HG03108 (cell line): ENCODE results near the gene CHST14.
"Not testable (repeated sequence)": the region's sequence is repeated elsewhere in the genome, so short reads cannot be mapped to it uniquely, and the experiment has no call there.

Experiments used
- ATAC-seq: cut with Tn5 transposase; IDR thresholded peaks from one replicate; pipeline ENCODE4 v1.9.1; 2021; ENCODE audit warnings: moderate library complexity; ENCODE audit not compliant: unreplicated experiment

CHST14 gene

DNA sequence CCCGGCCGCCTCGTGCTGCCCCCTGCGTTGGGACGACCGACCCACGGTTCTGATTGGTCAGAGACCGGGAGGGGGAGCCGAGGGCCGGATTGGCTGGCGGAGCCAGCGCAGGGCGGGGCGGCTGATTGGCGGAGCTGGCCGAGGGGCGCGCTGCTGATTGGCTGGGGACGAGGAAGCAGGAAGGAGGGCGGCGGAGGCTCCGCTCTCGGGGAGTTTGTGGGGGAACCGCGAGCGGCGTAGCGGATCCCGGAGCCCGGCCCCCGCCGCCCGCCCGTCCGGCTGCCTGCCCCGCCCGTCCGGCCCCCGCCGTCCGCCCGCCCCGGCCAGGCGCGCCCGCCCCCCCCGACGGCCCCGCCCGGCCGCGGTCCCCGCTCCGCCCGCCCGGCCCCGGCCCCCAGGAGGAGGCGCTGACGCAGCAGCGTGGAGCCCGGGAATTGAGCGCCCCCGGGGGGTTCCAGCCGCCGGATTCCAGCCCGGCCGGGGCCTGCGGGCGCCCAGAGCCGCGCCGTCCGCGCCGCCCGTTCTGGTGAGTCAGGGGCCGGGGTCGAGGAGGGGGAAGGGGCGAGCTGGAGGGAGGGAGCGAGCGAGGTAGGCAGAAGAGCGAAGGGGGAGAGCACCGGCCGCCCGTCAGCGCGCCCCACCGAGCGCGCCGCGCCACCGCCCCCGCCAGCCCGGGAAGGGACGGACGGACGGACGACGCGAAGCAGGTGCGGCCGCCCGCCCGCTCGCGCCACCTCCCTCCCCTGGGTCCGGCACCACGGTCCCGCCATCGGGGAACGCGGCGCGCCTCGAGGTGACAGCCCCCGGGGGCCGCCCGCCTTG is 29.8 kb upstream of the CHST14 start, which contains the start of gene BAHD1:
Gene BAHD1, plus strand, starts transcription at position 211 of the 822 bp plus-strand sequence. CDS start 17,512 bp downstream, outside the sequence.
- peak; percentile 86 for ATAC-seq

DNA sequence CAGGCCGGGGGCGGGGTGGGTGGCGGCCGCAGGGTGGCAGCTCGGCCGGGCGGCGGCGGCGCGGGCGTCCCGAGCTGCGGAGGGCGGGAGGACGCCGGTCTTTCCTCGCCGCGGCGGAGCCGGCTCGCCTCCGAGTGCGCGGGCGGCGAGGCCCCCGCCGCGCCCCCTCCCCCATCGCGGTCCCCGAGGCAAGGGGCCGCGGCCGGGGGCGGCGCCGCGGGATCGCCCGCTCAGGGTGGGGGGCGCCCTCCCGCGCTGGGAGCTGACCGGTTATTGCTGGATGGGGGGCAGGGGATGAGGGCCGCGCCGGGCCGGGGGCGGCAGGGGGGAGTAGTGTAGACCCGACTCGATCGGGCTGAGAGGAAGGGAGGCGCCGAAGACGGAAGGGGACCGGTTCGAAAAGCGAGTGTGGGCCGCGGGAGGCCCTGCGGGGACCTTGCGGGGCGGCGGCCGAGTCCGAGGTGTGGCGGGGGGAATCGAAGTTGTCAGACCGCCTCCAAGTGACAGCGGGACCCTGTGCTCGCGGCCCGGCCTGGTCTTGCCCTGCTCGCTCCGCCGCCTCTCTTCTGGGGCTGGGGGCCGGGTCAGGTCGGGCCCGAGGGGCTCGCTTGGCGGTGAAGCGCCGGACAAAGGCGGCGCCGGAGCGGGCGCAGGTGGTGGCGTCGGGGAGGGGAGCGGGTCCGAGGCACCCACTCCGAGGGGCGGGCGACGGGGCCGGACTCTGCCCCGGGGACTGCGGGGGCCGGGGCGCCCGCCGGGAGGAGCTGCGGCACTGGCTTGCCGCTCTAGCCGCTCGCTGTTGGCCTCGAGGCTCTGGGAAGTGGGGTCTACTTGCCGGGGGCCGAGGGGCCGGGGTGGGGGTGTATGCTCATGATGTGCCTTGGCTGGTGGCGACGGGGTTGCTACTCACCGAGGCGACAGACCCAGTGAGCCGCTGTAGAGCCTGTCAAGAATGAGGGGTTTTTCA is 28.9 kb upstream of the CHST14 start:
- no peak for ATAC-seq

DNA sequence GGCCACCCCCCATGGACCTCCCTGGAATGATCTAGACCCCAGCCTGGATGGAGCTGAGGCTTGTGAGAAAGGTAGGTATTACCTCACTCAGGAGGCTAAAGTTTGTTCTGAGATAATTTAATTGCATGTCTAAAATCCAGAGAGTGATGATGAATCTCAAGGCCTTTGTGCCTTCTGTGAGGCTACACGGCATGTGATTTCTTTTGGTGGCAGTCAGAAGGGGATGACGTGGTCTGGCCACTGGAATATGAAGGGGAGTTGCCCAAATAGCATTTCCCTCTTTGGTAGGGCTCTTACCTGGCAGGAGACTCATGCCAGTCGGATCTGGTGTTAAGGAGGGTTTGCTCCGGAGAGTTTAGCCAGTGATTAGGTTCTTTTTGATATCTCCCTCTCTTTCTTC is 27.5 kb upstream of the CHST14 start:
- ATAC-seq, result no peak

DNA sequence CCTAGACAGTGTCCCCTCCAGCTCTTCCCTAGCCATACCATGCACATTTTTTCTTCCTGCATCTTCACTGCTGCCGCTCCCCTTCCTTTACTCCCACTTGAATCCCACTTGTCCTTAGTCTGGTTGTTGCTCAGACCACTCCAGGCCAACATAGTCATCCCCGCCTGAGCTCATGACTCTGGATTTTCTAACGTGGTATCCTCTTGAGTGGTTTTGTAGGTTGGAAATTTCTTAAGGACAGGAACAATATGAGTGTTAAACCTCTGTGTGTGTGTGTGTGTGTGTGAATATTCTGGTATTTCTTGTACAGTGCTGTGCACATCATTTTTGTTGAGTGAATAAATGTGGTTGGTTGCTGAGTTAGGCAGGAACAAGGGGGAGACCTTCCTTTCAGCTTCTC is 26.9 kb upstream of the CHST14 start:
- ATAC-seq, result no peak

DNA sequence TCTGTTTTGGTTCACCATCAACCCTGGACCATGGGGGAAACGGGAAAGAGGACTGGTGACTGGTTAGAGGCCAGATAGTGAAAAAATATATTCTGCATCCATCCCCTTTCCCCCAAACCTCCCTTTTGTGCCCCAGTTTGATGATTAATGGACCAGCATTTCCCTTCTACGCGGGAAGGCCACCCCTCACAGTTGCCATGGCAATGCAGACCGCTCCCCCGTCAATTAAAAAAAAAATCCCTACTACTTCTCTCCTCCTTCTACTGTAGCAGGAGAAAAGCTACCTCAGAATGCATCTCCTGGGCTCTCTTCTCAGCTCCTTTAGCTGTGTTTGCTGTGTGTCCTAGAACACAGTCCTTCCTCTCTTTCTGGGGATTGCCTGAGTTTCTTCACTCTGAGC is 26.0 kb upstream of the CHST14 start:
- ATAC-seq, result no peak

DNA sequence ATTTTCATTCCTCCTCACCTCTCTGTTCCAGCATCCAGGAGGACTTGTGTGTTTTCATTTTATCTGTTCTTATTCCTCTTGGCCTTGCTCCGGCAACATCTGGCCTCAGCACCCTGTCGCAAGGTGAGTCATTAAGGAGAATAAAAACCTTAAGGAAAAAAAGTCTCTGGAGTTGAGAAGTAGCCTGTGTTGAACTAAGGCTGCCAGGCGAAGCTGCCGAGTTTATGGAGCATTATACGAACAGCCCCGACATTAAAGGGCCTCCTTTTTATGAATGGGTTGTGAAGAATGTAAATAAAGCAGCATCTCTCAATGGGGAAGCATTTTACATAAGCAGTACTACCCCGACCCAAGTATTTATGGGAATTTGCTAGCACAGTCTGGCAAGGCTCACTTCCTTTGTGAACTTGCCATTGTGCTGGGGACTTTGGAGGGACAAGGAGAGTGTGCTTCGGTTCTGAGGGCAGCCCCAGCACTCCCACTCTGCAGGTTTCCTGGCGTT is 25.3 kb upstream of the CHST14 start:
- ATAC-seq, result no peak

DNA sequence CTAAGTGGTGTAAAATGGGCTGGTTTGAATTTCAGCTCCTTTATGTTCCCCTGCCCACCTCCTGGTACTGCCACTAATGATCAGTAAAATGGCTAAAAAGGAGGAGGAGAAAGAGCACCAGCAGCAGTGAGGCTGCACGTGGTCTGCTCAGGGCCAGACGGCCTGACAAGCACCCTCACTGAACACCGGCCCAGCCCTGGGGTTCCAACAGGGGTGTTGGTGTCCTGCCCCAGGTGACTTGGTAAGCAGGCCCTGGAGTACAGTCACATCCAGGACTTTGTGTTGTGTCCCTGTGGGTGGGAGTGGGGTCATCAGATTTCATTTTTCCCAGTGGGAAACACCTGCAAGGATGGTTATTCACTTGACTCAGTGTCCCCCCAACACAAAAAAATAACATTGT is 24.6 kb upstream of the CHST14 start:
- no peak for ATAC-seq

DNA sequence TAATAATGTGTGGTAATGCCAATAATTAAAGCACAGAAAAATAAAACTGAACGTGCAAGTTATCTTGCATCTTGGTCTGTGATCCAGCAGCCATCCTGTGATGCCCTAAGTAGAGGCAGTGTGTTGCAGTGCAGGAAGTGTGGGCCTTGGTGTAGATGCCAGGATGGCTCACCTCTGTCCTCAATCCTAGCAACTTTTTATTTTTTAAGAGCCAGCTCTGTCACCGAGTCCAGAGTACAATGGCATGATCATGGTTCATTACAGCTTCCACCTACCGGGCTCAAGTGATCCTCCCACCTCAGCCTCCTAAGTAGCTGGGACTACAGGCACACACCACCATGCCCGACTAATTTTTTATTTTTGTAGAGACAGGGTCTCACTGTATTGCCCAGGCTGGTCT is 22.4 kb upstream of the CHST14 start:
- no peak for ATAC-seq

DNA sequence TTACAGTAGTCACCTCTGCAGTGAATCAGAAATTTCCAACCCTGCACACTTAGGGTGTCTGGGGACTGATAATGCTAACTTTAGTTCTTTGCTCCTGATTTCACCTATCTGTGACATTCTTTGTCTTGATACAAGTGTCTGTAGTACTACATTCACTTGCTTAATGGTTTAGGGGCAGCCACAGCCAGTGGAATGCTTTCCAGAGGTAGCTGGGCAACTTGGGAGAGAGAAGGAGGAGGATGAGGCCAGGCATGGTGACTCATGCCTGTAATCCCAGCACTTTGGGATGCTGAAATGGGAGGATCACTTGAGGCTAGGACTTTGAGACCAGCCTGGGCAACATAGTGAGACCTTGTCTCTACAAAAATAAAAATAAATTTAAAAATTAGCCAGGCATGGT is 21.5 kb upstream of the CHST14 start:
- no peak for ATAC-seq

DNA sequence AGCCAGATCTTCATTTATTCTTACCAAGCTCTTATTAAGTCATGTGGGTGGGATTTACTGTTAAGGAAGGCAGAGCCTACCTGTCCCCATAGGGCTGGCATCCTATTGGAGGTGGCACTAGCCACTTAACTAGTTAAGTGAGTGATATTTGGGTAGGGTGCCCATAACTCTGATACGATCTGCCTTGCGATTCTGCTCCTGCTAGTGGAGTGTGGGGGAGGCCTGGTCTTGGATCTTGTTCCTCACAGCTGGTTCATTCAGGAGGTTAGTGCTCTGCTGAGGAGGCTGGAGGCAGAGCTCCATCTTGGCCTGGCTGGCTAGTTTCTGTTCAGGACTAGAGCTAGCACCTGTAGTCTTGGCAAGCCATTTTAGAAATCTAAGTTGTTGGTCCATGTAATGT is 20.7 kb upstream of the CHST14 start:
- no peak for ATAC-seq

DNA sequence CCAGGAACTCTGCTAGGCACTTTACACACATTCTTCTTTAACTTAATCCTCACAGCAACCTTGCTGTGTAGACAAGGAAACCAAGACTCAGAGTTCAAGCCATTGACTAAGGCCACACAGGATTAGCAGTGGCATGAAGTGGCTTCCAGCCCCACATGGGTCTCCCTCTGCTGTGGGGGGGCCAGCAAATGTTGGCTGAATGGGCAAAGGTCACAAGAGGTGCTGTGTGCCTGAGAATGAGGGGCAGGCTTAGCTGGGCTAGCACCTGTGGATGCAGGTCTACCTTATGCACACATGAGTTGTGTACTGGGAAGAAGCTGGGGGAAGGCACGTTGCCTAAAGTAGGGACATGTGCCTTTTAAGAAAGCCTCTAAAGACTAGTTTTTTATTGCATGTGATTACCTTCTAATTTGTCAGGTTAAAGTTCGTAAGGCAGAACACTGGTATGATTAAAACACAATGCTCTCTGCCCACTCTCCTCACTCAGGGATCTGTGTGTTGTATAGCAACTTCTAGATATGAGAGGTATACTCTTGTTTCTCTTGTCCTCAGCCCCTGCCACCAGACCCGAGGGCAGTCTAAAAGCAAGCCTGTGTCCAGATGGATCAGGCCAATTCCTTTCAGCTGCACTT is 19.1 kb upstream of the CHST14 start:
- ATAC-seq, result no peak

DNA sequence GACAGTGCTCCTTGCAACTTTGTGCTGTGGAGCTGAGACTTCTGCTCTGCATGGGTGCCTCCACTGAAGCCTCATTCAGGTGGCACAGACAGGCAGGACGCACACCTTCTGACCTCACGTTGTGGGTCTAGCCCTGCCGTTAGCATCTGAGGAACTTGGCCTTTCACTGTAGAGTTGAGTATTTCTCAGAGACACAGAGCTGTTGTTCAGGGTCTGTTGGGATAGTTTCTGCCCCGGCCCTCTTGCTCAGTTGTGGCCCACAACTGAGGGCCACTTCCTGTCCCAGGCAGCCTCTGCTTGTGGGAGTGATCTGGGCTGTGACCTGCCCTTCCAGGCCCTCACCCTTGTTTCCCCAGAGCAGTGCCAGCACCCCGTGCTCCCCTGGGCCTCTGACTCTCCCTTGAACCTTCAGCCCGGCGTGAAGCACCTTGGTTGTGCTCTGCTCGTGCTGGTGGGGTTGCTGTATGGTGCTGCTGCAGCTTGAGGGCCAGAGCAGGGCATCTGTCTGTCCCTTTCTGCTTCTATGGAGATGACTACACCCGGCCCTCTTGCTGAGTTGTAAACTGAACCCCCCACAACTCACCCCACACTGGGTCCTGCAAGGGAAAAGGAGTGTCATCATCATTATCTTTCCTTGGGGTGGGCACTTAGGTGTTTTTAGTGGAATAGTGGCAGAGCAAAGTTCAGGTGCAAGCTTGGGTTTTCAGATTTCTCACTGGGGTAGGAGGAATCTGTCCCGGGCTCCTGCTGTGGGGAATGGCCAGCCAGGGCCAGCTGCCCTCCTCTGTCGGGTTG is 18.3 kb upstream of the CHST14 start:
- peak; percentile 64 for ATAC-seq

DNA sequence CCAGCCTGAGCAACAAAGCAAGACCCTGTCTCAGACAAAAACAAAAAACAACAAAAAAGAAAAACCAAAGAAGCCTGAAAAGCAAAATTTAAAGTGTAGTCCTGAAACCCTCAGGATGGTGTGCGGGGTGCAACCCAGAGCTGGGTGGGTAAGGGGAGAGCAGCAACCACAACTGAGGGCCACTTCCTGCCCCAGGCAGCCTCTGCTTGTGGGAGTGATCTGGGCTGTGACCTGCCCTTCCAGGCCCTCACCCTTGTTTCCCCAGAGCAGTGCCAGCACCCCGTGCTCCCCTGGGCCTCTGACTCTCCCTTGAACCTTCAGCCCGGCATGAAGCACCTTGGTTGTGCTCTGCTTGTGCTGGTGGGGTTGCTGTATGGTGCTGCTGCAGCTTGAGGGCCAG is 16.8 kb upstream of the CHST14 start:
- ATAC-seq, result not testable (repeated sequence)

DNA sequence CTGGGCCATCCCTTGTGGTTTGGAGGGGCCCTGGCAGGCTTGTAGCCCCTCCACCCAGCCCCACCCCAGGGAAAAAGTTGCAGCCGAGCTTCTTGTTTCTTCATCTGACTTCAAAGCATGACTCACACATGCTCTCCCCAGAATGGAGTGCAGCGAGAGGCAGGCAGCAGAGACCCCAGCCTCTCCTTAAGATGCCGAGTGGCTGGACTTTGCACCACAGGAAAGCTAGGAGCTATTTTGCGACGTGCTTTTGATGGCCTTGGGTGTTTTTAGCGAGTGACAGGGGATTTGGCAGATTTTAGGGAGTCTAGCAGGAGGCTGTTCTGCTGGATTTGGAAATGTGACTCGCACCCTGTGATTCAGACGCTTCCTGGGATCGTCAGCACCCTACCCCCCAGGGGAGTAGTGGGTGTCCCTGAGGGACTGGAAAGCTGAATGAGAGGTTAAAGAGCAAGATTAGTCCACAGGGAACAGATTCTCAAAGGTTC is 15.8 kb upstream of the CHST14 start:
- no peak for ATAC-seq

DNA sequence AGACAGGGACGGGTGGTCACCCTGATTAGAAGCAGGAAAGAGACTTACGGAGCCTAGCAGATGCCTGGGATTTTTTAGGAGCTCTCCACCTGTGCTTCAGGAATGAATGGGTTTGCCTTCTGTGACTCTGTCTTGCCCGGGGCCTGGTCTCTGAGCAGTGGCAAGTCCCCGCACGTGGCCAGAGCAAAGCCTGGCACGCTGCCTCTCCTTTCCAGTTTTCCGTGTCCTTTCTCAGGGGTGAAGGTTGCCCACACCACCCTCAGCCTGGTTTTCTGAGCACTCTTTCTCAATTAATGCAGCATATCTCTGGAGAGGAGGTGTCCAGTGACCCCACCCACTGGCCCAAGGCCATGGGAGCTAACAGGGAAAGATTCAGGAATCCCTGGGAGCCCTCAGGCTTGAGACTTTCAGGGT is 14.5 kb upstream of the CHST14 start:
- no peak for ATAC-seq

DNA sequence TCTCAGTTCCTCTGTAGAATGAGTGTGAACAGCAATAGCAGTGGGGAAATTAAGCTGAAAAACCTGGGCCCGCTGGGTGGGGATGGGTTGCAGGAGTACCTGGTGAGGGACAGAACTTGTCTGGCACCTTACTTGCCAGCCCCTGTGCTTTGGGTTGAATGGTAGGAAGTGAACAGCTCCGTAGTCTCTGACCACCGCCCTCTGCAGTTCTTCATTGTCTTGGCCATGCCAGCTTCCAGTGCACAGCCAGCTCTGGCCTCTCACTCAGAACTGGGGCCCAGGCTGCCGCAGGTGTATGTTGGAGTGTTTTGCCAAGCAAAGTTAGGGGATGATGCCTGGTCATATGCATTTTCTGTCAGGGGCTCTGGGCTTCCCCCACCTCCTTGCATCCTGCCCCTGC is 14.0 kb upstream of the CHST14 start:
- ATAC-seq, result no peak

DNA sequence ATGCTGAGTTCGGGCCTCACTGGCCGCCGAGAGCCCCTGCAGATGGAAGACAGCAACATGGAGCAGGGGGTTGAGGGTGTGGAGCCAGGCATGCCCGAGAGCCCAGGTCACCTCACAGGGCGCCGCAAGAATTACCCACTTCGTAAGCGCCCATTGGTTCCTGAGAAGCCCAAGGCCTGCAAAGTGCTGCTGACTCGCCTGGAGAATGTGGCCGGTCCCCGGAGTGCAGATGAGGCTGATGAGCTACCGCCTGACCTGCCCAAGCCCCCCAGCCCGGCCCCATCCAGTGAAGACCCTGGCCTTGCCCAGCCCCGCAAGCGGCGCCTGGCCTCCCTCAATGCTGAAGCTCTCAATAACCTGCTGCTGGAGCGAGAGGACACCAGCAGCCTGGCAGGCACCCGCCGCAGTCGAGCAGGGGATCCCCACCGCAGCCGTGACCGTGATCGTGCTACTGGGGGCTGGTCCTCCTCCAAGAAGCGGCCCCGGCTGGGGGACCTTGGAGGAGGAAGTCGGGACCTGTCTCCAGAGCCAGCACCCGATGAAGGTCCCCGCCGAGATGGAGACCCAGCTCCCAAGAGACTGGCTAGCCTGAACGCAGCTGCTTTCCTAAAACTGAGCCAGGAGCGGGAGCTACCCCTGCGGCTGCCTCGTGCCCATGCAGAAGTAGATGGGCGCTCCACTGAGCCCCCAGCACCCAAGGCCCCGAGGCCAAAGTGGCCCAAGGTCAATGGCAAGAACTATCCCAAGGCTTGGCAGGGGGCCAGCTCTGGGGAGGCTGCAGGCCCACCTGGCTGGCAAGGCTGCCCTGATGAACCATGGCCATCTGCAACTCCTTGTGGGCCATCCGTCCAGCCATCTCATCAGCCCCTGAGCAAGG is 12.1 kb upstream of the CHST14 start:
- ATAC-seq, result no peak

DNA sequence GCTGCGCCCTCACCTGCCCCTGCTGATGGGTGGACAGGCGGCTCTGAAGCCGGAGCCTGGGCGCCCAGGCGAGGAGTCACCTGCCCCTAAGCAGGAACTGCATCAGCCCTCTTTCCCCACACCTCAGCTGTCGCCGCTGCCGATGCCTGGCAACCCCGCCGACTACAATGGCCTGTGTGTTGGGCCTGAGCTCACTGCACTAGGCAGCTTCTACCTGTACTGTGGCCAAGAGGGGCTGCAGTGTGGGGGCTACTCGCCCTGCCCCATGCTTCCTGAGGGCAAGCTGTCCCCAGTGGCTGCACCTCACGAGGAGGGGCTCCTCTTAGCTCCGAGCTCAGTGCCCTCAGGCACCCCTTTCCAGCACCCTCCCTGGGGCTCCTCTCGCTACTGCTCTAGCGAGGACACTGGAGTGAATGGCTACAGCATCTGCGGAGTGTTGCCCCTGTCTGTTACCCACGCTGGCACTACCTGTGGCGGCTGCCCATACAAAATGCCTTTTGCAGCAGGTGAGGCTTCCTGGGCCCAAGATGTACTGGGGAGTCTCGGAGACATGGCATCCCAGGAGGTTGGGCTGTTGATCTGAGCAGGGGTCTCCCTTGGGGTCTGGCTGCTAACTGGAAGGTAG is 11.3 kb upstream of the CHST14 start:
- ATAC-seq, result no peak

DNA sequence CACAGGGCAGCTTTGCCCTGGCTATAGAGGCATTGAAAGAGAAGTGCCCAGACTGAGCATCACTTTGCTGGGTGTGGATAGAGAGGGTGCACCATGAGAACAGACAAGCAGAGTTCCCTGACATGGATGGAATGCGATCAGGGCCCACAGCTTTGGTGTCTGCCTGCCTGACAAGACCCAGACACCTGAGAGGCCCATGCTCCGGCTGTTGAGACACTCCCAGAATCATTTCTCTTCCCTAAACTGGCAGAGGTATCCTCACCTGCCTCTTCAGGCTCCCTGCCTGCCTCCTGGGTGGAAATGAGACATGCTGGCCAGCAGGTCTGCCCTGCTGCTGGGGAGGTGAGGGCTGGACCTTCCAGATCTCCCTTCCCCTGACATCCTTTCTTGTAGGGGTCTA is 10.4 kb upstream of the CHST14 start:
- no peak for ATAC-seq
